ENCODE measurements around the gene FAM217A.
"Not testable (repeated sequence)": the region's sequence is repeated elsewhere in the genome, so short reads cannot be mapped to it uniquely, and the experiment has no call there.

FAM217A gene, protein sequence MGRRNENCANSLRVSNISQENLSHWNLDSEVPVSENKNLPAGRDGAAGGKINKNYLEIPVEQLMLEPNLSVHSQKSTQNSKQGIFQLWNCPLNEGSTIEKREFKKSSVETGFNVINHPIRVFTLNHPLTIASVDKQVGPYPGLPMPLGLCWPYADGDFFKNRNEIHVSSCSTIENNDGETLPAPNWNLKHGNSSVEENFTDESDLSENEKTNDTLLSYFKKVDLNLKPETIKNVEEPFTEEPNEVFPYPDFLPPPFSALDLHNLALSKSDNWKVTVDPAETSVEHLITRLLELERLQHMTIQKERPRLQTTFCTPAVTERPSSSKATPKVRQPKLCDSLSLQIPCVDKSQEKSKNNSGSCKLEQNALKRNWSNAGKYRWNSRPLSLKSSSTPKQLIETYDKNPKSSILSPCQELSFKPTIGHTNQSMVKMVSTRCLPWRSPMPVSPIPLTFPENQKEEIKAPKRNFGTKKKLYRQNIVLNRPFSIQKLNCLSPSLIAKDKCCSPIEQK

DNA sequence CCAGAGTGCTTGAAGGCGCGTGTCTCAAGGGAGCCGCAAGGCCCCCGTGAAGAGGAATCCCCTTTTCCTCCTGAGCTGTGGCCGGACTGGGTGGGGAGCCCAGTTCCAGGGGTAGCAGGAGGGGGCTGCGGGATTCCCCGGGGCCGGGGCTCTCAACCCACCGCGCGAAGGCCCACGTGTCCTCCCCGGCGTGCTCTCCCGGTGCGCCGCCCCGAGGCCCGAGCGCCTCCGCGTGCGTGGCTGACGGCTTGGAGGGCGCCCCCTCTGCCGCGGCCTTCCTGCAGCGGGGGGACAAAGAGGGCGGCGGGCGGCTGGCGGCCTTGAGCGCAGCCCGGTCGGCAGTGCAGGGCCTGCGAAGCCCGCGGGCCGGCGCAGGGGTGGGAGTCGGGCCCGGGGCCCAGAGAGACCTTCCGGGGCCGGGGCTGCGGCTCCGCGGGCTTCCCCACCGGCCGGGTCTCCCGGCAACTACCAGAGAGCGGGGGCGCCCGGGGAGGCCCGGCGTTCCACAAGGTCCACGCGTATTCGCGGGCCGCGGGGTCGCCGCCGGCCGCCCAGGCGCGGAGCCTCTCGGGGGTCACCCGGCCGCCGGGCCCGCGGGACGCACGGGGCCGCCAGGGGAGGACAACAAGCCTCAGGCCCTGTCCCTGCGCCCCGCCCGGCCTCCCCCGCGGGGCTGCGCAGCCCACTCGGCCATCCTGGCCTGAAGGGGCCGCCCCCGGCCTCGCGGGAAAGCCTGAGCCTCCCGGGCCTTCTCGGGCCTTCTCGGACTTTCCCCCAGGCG lies at the start of gene FAM217A:
TSS of gene FAM217A (minus strand) at position 447 of the 781 bp plus-strand sequence. CDS start 1,723 bp downstream, outside the sequence.
- no peak for DNase-seq (ENCODE audit: extremely low read depth in 1 of 2, low read depth in 1 of 2)

DNA sequence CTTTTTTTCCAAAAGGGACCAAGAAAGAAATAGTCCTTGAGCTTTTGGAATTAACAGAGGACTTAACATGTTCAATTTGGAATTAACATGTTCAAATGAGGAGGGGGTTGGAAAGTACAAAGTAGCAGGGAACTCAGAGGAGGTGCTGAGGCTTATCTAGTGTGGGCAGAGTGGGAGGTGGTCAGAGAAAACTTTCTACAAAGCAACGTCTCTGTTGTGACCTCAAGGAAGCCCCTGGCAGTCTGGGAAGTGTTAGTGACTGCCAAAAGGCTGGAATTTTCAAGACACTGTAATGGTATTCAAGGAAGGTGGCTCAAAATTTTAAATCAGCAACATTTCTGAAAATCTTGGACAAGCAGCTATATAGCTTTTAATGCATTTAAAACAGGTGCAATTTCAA lies 49.1 kb upstream of the FAM217A start:
- no peak for DNase-seq (ENCODE audit: extremely low read depth in 1 of 2, low read depth in 1 of 2)

DNA sequence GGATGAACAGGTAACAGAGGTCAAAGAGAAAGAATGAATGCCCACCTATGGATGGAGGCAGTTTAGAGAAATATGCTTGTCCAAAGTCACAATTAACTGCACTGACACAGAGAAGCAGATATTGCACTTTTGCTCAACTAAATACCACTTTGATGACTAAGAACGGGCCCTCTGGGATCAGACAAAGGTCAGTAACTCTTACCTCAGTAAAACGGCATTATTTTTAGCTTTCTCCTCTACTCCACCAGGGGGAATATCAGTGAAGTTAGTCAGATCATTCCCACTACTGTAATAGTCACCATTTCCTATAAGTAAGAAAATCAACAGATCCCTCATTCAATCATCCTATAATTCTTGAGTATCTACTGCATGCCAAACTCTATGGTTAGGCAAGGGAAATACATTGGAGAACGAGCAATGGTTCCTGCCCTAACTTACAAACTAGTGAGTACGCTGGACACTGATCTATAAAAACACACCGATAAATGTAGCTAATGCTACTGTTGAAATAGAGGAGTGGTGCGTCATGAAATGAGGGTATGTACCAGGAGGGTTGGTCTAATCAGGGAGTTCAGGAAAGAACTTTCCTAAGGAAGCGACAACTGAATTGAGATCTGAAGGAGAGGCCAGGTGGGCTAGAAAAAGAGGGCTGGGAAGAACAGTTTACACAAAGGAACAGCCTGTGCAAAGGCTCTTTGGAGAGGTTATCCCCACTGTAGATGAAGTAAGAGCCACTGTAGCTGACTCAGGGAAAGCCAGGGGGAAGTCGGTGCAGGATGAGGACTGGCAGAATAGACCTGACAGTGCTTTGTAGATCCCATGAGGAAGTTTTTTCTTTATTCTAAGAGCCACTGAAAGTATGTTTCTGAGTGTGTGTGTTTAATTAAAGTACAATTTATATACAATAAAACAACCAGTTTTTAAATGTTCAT lies 47.3 kb upstream of the FAM217A start:
- no peak for DNase-seq (ENCODE audit: extremely low read depth in 1 of 2, low read depth in 1 of 2)

DNA sequence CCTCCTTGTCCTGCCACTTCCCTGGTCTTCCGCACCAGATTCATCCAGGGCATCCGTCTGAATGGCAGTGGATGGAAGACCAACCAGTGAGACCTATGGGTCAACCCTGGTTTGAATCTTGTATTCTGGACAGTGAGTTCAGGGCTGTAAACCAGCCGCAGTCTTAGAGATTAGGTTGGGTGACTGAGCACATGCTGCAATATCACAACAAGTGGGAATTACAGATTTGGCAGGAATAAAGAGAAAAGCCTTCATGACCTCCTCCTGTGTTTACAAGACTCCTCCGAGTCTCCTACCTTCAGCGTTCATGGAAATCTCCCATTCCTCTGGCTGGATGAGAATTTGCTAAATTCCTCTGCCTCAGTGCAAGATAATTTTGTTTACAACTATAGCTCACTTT lies 46.6 kb upstream of the FAM217A start:
- no peak for DNase-seq (ENCODE audit: extremely low read depth in 1 of 2, low read depth in 1 of 2)

DNA sequence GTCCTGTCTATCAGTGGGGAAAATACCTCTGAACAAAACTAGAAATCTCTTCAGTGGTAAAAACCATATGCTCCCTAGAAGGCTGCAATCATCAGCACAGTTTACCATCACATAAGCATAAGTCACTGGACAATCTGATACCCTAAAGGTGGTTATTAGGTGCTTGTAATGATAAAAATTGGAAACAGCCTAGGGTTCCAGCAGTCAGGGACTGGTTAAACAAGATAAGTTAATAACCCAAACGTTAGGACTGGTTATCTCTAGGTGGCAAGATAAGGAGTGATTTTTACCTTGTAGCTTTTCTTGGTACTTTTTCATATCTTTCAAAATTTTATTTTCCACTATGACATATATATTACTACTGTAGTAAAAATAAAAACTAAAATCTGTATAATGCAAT lies 45.4 kb upstream of the FAM217A start:
- no peak for DNase-seq (ENCODE audit: extremely low read depth in 1 of 2, low read depth in 1 of 2)

DNA sequence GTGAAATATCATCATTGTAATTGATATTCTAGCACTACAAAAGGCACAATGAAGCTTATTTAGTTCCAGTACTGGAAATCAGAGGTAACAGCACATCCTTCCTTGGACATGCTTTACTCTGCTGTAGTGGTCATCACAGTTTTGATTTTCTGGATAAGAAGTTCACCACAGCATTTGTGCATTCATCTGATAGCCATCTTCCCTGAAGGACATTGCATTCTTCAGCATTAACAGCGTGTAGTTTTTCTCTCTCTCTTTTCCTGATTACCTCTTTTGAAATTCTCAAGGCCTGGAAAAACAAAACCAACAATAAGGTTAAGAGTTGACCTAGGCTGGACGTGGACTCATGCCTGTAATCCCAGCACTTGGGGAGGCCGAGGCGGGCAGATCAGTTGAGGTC lies 36.8 kb upstream of the FAM217A start:
- DNase-seq (ENCODE audit: extremely low read depth in 1 of 2, low read depth in 1 of 2) = no peak

DNA sequence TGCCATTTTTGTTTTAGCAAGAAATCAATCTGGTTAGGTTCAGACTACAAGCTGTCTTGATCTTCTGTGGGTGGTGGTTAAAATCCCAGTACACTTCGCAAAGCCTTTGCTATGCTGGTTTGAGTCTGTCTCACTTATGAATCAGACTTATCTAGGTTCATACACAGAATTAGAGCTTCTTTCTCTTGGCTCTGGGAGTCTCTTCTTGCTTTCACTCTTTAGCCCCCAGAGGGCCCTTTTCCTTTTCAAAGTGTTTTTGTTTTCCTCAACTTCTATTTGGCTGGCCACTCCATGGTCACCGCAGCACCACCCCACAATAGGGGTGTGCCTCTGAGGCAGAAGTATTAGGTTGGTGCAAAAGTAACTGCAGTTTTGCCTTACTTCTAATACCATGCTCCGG lies 35.2 kb upstream of the FAM217A start:
- no peak for DNase-seq (ENCODE audit: extremely low read depth in 1 of 2, low read depth in 1 of 2)

DNA sequence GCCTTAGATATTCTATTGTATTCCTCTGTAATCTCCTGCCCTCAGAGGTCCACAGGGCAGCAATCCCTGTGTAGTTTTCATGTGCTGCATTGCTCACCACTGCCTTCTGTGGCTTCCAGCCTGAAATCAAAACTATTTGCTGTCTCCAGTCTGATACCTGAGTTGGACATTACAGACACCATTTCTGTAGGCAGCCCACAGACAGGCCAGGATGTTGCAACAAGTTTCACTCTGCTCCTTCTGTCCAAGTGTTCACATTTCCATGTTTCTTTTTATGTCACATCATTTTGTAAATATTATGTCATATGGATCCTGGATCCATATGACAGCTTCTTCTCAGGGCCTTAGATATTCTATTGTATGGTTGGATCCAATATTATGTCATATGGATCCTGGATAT lies 34.7 kb upstream of the FAM217A start:
- no peak for DNase-seq (ENCODE audit: extremely low read depth in 1 of 2, low read depth in 1 of 2)

DNA sequence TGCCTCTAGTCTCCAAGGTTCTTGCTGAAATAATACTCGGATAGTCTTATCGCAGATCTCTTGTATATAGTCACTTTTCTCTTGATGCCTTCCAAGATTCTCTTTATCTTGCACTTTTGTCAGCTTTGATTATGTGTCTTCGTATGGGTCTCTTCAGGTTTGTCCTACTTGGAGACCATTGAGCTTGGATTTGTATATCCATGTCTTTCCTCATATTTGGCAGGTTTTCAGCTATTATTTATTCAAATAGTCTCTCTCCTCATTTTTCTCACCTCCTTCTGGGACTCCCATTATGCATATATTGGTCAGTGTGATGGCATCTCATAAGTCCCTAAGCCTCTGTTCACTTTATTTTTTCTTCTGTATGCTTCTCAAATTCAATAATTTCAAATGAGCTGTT lies 33.4 kb upstream of the FAM217A start:
- DNase-seq (ENCODE audit: extremely low read depth in 1 of 2, low read depth in 1 of 2) = no peak

DNA sequence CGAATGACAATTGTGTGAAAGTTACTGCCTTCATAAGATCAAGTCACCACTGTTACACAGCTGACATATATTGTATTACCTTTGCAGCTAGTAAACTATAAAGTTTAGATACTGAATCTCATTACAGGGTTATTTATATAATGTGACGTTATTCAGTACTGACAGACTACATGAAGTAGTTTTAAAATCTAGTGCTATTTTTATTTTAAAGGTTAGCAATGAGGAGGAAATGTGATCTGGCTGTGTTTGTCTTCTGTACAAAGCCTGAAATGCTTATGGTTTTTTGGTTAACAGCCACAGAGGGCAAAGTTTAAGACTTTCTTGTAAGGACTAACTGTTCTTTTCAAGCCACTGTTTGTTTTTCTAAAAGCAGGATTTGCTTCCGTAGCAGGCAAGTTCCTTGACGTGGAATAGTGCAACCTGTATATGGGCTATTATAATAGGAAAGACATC lies 30.5 kb upstream of the FAM217A start:
- DNase-seq (ENCODE audit: extremely low read depth in 1 of 2, low read depth in 1 of 2) = not testable (repeated sequence)

DNA sequence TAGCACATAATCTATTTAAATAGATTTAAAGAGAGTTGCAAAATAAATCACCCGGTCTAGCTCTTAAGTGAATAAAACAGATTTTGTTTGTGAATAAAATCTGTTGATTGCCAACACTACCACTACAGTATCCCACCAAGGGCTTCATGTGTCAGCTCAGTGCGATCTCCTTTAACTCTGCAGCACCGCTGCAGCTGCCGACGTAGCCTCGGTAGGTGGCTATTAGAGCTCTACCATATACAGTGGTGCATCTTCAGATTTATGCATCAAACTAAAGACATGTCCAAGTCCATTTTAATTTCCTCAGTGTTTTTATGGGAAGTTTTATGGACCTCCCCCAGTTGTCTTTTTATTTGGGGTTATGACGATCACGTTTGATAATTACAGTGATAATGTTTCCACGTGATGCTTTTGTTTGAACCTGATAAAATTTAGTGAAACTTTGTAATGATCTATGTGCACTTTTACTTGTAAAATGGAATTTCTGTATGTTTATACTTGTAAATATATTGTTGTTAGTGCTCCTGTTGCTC lies 29.7 kb upstream of the FAM217A start:
- DNase-seq (ENCODE audit: extremely low read depth in 1 of 2, low read depth in 1 of 2) = no peak

DNA sequence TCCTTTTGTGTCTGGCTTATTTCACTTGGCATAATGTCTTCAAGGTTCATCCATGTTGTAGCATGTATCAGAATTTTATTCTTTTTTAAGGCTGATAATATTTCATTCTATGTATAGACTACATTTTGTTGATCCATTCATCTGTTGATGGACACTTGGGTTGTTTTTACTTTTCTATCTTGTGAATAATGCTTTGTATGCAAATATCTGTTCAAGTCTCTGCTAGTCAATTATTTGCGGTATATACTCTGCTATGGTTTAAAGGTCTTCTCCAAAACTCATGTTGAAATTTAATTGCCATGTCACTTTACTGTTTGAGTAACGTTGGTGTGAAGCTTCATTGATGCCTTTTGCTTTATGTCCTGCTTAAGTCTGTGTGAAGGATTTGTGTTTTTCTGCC lies 28.9 kb upstream of the FAM217A start:
- no peak for DNase-seq (ENCODE audit: extremely low read depth in 1 of 2, low read depth in 1 of 2)

DNA sequence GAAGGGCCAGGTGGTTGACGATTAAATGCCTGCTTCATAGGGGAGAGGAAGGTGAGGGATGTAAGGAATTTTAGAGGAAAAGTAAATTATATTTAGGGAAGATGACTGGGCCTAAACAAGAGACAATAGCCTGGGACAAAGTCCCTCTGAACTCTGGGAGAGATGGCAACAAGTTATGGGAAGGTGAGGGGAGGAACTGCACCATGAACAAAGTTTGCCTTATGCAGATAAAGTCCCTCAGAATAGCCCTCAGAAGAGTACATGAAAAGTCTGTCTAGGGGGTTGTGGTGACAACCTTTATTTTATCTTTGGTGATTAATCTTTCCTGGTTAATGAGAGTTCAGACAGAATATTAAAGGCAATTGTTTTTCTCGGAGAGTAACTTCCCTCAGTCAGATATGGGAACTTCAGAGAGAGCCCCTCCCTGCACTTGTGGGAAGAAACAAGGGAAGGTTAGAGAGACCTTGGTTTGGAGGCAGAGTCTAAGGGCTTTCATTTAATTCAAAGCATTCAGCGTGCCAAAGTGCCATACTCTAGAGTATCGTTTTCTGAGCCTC lies 27.1 kb upstream of the FAM217A start:
- no peak for DNase-seq (ENCODE audit: extremely low read depth in 1 of 2, low read depth in 1 of 2)

DNA sequence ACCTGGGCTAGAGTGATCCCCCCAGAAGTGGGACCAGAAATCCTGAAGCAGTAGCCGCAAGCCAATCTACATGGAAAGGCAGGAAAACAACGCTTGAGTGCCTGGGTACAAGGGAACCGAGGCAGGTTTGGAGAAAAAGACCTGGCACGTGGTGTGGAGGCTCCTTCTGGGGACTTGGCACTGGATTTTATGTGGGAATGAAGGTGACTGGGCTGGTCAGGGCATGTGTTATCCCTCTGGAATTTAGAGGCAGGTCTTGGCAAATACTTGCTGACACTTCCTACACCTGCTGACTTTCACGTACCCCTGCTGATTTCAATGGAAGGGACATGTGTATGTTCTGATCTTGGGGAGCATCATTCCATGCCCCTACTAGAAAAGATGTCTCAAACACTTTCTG lies 25.0 kb upstream of the FAM217A start:
- DNase-seq (ENCODE audit: extremely low read depth in 1 of 2, low read depth in 1 of 2) = no peak

DNA sequence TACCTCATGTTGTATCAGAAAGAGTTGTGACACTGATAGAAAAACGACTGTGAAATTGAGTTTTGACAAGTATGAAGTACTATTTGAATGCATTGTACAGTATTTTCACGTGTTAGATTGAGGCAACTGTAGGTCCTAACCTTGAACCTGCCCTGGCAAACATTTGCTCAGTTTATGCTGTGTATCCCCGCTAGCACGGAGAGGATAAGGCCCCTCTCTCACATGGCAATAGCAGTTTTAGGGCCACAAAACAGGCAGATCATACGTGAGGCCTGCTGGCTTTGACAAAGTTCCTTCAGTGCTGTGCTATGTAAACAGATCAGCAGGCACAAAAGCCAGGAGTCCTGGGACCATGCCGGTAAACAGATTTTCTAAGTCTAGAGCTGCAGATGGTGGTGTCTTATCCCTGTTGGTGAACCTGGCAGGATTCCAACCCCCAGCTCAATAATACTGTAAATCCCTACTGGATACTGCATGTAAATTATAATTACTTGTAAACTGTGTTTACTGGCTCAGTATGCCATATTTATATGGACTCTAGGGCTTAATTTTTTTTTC lies 23.8 kb upstream of the FAM217A start:
- no peak for DNase-seq (ENCODE audit: extremely low read depth in 1 of 2, low read depth in 1 of 2)

DNA sequence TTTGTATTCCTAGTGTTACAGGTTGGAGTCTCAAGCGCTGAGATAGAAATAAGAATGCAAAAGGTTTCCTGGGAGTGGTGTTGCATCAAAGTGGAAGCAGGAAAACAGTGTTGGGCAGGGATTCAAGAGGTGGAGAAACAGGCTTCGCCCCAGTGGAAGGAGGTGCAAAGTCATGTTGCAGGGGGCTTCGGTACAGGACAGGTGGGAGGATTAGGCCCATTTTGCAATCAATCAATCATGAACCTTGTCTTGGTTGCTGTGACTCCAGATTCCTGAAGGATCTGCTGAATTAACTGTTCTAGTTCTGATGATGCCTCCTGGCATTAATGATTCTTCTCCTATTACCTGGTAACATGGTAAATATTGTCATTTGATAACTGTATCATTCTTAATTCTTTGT lies 22.4 kb upstream of the FAM217A start:
- no peak for DNase-seq (ENCODE audit: extremely low read depth in 1 of 2, low read depth in 1 of 2)

DNA sequence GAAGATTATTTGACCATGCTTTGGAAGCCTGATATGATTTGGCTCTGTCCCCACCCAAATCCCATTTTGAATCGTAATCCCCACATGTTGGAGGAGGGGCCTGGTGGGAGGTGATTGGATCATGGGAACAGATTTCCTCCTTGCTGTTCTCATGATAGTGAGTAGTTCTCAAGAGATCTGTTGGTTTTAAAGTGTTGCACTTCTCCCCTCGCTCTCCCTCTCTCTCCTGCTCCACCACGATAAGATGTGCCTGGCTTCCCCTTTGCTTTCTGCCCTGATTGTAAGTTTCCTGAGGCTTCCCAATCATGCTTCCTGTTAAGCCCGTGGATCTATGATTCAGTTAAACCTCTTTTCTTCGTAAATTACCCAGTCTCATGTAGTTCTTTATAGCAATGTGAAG lies 21.7 kb upstream of the FAM217A start:
- no peak for DNase-seq (ENCODE audit: extremely low read depth in 1 of 2, low read depth in 1 of 2)

DNA sequence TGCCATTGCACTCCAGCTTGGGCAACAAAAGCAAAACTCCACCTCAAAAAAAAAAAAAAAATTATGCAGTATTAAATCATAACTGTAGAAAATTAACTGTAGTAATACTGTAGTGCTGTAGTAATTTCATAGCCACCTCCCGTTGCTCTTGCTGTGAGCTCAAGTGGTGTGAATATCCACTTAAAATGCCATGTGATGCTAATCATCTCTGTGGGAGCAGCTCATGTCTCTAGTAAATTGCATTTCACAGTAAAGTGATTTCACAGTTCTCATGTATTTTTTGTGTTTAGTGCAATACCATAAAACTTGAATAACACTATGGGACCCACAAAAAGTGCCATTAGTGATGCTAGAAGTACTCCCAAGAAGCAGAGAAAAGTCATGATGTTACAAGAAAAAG lies 14.4 kb upstream of the FAM217A start:
- DNase-seq (ENCODE audit: extremely low read depth in 1 of 2, low read depth in 1 of 2) = no peak

DNA sequence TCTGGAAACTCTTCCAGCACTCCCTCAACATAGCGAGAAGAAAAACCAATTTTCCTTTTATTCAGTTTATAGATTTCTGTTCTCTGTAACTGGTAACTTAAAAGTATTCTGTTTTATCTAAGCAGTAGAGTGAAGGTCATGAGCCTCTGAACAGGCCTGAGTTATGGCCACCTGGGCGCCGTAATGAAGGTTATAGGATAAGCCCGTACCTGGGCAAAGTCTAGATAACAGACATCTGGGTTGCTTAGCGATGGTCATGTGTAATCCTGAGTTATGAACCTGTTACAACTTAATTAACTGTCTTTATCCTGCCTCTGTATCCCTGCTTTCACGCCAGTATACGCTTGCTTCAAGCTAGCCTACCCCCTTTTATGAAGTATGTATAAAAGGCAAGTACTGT lies 13.0 kb upstream of the FAM217A start:
- no peak for DNase-seq (ENCODE audit: extremely low read depth in 1 of 2, low read depth in 1 of 2)

DNA sequence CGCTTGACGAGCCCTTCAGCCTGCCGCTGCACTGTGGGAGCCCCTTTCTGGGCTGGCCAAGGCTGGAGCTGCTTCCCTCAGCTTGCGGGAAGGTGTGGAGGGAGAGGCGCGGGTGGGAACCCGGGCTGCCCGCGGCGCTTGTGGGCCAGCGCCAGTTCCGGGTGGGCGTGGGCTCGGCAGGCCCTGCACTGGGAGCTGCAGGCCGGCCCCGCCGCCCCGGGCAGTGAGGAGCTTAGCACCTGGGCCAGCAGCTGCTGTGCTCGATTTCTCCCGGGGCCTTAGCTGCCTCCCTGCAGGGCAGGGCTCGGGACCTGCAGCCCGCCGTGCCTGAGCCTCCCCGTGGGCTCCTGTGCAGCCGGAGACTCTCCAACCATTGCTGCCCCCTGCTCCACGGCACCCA lies 11.1 kb upstream of the FAM217A start:
- DNase-seq (ENCODE audit: extremely low read depth in 1 of 2, low read depth in 1 of 2) = not testable (repeated sequence)
